K562 (cell line): ENCODE results near the gene PSMB2. TPM values are rescaled to one million over a fixed set of nuclear protein-coding genes. Genes with fewer than 3 reads are reported as not detected.

Experiments used
- ATAC-seq: fragments of 200-7000 bp; cut with Tn5 transposase; 3 replicates; pipeline ENCODE4 v1.9.1; 2020; ENCODE audit warnings: moderate library complexity
- BruUV-seq: library from RNA; stranded (reverse); fragments of 400-500 nt; replicated peaks from 2 replicates; lab custom pipeline; 2021; lab: Mats Ljungman, UMichigan
- CTCF ChIA-PET: fragments of 300-600 bp; formaldehyde crosslinking; extraction: SDS; loops from one replicate; lab custom pipeline; 2021; ENCODE audit warnings: low intra/inter-chr PET ratio; lab: Yijun Ruan, JAX
- POLR2A ChIA-PET: fragments of 300-600, 350-650 bp; sonication (Branson Sonifier 250); formaldehyde crosslinking; extraction: SDS; loops from one replicate; lab custom pipeline; 2021; ENCODE audit warnings: antibody characterized with exemption, inconsistent platforms; lab: Yijun Ruan, JAX
- DNase-seq, 4 experiments: peaks; one replicate each; pipeline versions ENCODE4 v3.0.0 to v3.0.0-alpha.2; 2011 to 2018; ENCODE audit warnings: low spot score in 3 of 4, mixed read lengths in 3 of 4; ENCODE audit errors: extremely low read depth in 1 of 4
- FAIRE-seq: peaks from 2 replicates; lab custom pipeline; 2011; peaks lifted over from hg19 to GRCh38; lab: Jason Lieb, UNC
- H2AFZ ChIP-seq: 2 replicates; pipeline ENCODE4 v1.6.0; 2011; ENCODE audit warnings: low read depth, low read length, control low read depth, inconsistent platforms
- H3K27ac ChIP-seq: fragments of 200-600 bp; 3 replicates; pipeline ENCODE4 v1.8.0; 2011; ENCODE audit warnings: low read depth, mild to moderate bottlenecking, control low read depth, inconsistent platforms, low read length, moderate library complexity, mixed read lengths; ENCODE audit errors: extremely low read depth
- H3K27me3 ChIP-seq, 2 experiments: fragments of 300-600 bp in 1 of 2; 2 replicates in 1 of 2; 3 replicates in 1 of 2; pipeline versions ENCODE4 v1.6.0 to v1.8.0; 2011; ENCODE audit warnings: inconsistent platforms in 2 of 2, low read length in 2 of 2, mild to moderate bottlenecking in 1 of 2, mixed read lengths in 1 of 2, moderate library complexity in 1 of 2; ENCODE audit not compliant: control insufficient read depth in 2 of 2, insufficient read depth in 2 of 2
- H3K36me3 ChIP-seq: fragments of 300-600 bp; 3 replicates; pipeline ENCODE4 v1.8.0; 2011; ENCODE audit warnings: mild to moderate bottlenecking, low read length, inconsistent platforms; ENCODE audit not compliant: control insufficient read depth, insufficient read depth
- H3K4me1 ChIP-seq, 2 experiments: fragments of 200-600 bp in 1 of 2; replicated peaks in 1 of 2; 2 replicates in 1 of 2; 3 replicates in 1 of 2; pipeline versions ENCODE4 v1.5.1 to v1.8.0; 2011; ENCODE audit warnings: inconsistent platforms in 2 of 2, low read length in 2 of 2, mild to moderate bottlenecking in 1 of 2, mixed read lengths in 1 of 2, moderate library complexity in 1 of 2; ENCODE audit not compliant: control insufficient read depth in 2 of 2, insufficient read depth in 2 of 2
- H3K4me2 ChIP-seq: 2 replicates; pipeline ENCODE4 v1.6.1; 2011; ENCODE audit warnings: low read length, control low read depth, inconsistent platforms, mixed read lengths; ENCODE audit not compliant: insufficient read depth
- H3K4me3 ChIP-seq: fragments of 200-600 bp; sonication (generic), shearing (Covaris generic); 2 replicates; pipeline ENCODE4 v1.5.1; 2016; ENCODE audit warnings: control low read depth, inconsistent platforms
- H3K79me2 ChIP-seq: fragments of 200-600 bp; 3 replicates; pipeline ENCODE4 v1.8.0; 2011; ENCODE audit warnings: low read length, inconsistent platforms; ENCODE audit not compliant: control insufficient read depth, insufficient read depth
- H3K9ac ChIP-seq, 2 experiments: 2 replicates each; pipeline versions ENCODE4 v1.6.0 to v1.6.1; 2011; ENCODE audit warnings: low read depth in 2 of 2, low read length in 2 of 2, control low read depth in 1 of 2, inconsistent platforms in 1 of 2, mild to moderate bottlenecking in 1 of 2, mixed read lengths in 1 of 2; ENCODE audit not compliant: insufficient read depth in 1 of 2
- H3K9me1 ChIP-seq: one replicate; pipeline ENCODE4 v1.6.0; 2011; ENCODE audit warnings: inconsistent platforms, mild to moderate bottlenecking, low read length, moderate library complexity; ENCODE audit not compliant: control insufficient read depth, insufficient read depth
- H3K9me3 ChIP-seq: replicated peaks from 2 replicates; pipeline ENCODE4 v1.5.1; 2011; ENCODE audit warnings: low read depth, low read length, inconsistent platforms; ENCODE audit not compliant: control insufficient read depth, insufficient read depth
- H4K20me1 ChIP-seq: replicated peaks from 2 replicates; pipeline ENCODE4 v1.6.1; 2011; ENCODE audit warnings: low read length, inconsistent platforms, mixed read lengths; ENCODE audit not compliant: control insufficient read depth, insufficient read depth
- AFF4 ChIP-seq: sonication (generic); formaldehyde crosslinking; IDR thresholded peaks from 2 replicates; pipeline ENCODE4 v1.8.0; 2023; ENCODE audit warnings: mild to moderate bottlenecking, missing genetic modification reagents
- BRCA1 ChIP-seq, 2 experiments: fragments of 450-650 bp in 1 of 2; sonication (generic) in 1 of 2; formaldehyde crosslinking in 1 of 2; IDR thresholded peaks; 2 replicates each; pipeline versions ENCODE4 v1.5.0 to v1.6.1; 2017 to 2020; ENCODE audit warnings: mild to moderate bottlenecking in 1 of 2, missing genetic modification reagents in 1 of 2
- CBX1 ChIP-seq: sonication (generic); IDR thresholded peaks from 2 replicates; pipeline ENCODE4 v1.6.1; 2016; ENCODE audit warnings: antibody characterized with exemption, low read depth, mild to moderate bottlenecking
- CTCF ChIP-seq, 3 experiments: IDR thresholded peaks in 2 of 3; conservative IDR thresholded peaks in 1 of 3; 2 replicates each; pipeline ENCODE4 v1.5.1; 2011 to 2012; ENCODE audit warnings: low read length in 3 of 3, mild to moderate bottlenecking in 3 of 3, control low read depth in 2 of 3, improper control_type of control experiment in 1 of 3, inconsistent platforms in 1 of 3, low read depth in 1 of 3, mixed read lengths in 1 of 3, moderate library complexity in 1 of 3; ENCODE audit not compliant: insufficient read depth in 2 of 3
- POLR2B ChIP-seq: fragments of 450-650 bp; IDR thresholded peaks from 2 replicates; pipeline ENCODE4 v1.6.1; 2018; ENCODE audit warnings: low read depth; ENCODE audit not compliant: partially characterized antibody
- SUPT5H ChIP-seq: fragments of 450-650 bp; IDR thresholded peaks from 2 replicates; pipeline ENCODE4 v1.6.1; 2016
- USF1 ChIP-seq: sonication (generic); formaldehyde crosslinking; IDR thresholded peaks from 2 replicates; pipeline ENCODE4 v1.9.0; 2022; ENCODE audit warnings: mild to moderate bottlenecking, missing genetic modification reagents
- ZNF239 ChIP-seq: fragments of 250-450 bp; sonication (Bioruptor Pico); IDR thresholded peaks from 2 replicates; pipeline ENCODE4 v1.4.0; 2020; ENCODE audit warnings: mild to moderate bottlenecking
- ZNF280A ChIP-seq: fragments of 450-650 bp; IDR thresholded peaks from 2 replicates; pipeline ENCODE4 v1.6.1; 2018; ENCODE audit warnings: mild to moderate bottlenecking, low read depth; ENCODE audit not compliant: partially characterized antibody
- WGBS: fragments of 100-300 bp; shearing (Covaris generic); methylation state at CpG from one replicate; pipeline ENCODE4 v1.1.6; 2016; ENCODE audit warnings: low coverage, mixed read lengths; ENCODE audit not compliant: insufficient coverage; ENCODE audit errors: missing lambda C conversion rate; 5-methylcytosine and 5-hydroxymethylcytosine counted together
- in situ Hi-C: fragments of 300-500 bp; cut with MboI; formaldehyde crosslinking; loops from 4 replicates; pipeline ENCODE4 v1.15.0; 2018; ENCODE audit warnings: inconsistent platforms, mixed read lengths
- intact Hi-C: fragments of 100-400 bp; cut with micrococcal nuclease; formaldehyde crosslinking; loops from 2 replicates; pipeline ENCODE4 v1.14.2; 2022
- polyA plus RNA-seq, 8 experiments: library from polyadenylated mRNA; depleted of rRNA in 4 of 8; stranded (reverse) in 5 of 8; unstranded in 3 of 8; fragments of >200 nt; fragmentation: Nextera tagmentation in 2 of 8; fragmentation: Illumina TruSeq in 1 of 8; extraction: Ambion mirVana in 2 of 8; extraction: Trizol in 1 of 8; gene quantifications; 2 replicates each; pipeline versions ENCODE4 v1.2.1 to v1.2.3, GENCODE V29; 2011 to 2014; ENCODE audit warnings: inconsistent platforms in 1 of 8, missing spikeins in 1 of 8
- total RNA-seq, 7 experiments: library from RNA; depleted of rRNA in 6 of 7; stranded (reverse); fragments of >200 nt in 6 of 7; fragmentation: Illumina TruSeq in 2 of 7; extraction: Trizol in 2 of 7; gene quantifications; 2 replicates each; pipeline versions ENCODE4 v1.2.1 to v1.2.3, GENCODE V29; 2011 to 2021; ENCODE audit warnings: low replicate concordance in 1 of 7

PSMB2 gene
- total and polyA plus RNA-seq, 9 of the 15 experiments (the other 6 are each of a cell fraction or from before 2014, with no cell fraction given) = 71.7 to 543 (median 165) TPM

- Histone ChIP-seq H3K36me3 (peaks cover 52% of the 10 kb centered on the region; the same call in 2 of the 3 replicates), H3K27me3 (no peaks in the 10 kb centered on the region)
- intact Hi-C loops (loop anchor here (5.0 kb wide), 1 partner anchor 359 kb away; no protein-coding TSS in a partner anchor), in situ Hi-C loops (loop anchor here (5.0 to 10.0 kb wide), 2 partner anchors 114 to 357 kb away; no protein-coding TSS in a partner anchor)
- no TSS peak for BruUV-seq
- TF ChIP-seq CTCF (IDR thresholded peaks at IDR 0.05 in 2 of 3, conservative IDR thresholded peaks at IDR 0.05 in 1 of 3; ENCODE audit: insufficient read depth in 2 of 3, low read depth in 1 of 3, low read length in 3 of 3) (no peak), BRCA1 (IDR thresholded peaks at IDR 0.05) (no peak), BRCA1 (CRISPR knock-in tag; IDR thresholded peaks at IDR 0.05) (no peak), USF1 (CRISPR knock-in tag) (0 out of 2 replicates have a peak, but pooled peaks have one; percentile 24), AFF4 (no peak), ZNF239 (no peak), SUPT5H (0 out of 2 replicates have a peak, but pooled peaks have one; percentile 34), CBX1 (no peak), POLR2B (peak; percentile 30), ZNF280A (no peak)
- TF ChIP-seq, all 486 proteins: peak for 3
- FAIRE-seq = no peak
- Histone ChIP-seq H3K9me1 (no peaks in the 10 kb centered on the region), H3K9ac (no peak overlapping the region), H3K79me2 (peaks cover 19% of the 10 kb centered on the region), H3K4me3 (no peak overlapping the region), H3K4me2 (no peak overlapping the region), H3K27ac (no peak overlapping the region), H3K4me1 (peaks cover 0 to 47% of the 10 kb centered on the region in 2 experiments; a peak in 4 of 5 replicates), H3K9me3 (no peaks in the 10 kb centered on the region), H2AFZ (no peak overlapping the region), H4K20me1 (peaks cover 17% of the 10 kb centered on the region; the same call in 1 of the 2 replicates)
- 73% methylated on average over 11 of the region's 11 CpGs for WGBS
- no peak for ATAC-seq
- ChIA-PET POLR2A (interaction anchor here (0.6 to 1.5 kb wide), 4 partner anchors 12 to 693 kb away, joined by 3 to 5 read pairs (median 4); partner anchors contain the start of gene CLSPN), CTCF (no interaction called here)
- DNase-seq = no peak
Observed at GRCh38 chr1:35561297-35561971, 79.9 kb downstream of the PSMB2 start.
